GM19099 (cell line): ENCODE measurements around the gene ZFP57.

Source experiments
- POLR2A ChIP-seq: IDR thresholded peaks from 3 replicates; pipeline ENCODE4 v1.6.1; 2011; ENCODE audit warnings: low read depth; ENCODE audit not compliant: insufficient read length; ENCODE audit errors: extremely low read depth

The ZFP57 gene

DNA sequence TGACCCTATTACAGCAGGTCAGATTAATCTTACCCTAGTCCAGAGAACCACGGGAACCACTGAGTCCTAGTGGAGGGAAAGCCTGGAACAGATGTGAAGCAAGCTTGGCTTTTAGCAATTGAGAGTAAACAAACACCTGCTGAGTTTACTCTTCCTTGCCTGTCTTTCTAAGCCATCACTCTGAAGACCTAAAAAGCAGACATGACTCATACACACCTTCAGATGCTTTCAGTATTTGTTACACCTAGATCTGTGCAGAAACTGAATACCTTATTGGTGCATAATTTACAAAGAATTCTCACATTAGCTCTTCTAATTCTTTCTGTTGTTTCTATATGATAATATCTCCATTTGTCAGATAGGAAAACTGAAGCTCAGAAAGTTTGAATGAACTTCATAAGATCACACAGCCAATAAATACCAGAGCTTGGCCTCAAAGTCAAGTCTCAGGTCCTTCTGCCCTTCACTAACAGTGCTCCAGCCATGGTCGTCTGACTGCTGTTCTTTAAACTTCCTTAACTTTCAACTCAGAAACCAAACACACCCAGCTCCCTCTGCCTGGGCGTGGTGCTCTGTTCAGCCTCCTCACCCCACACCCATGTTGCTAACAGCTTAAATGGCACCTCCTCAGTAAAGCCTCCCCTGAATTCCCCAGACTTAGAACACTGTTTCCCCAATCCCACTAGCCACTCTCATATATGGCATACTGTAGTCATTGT, 39.4 kb downstream of the ZFP57 start:
- no peak for TF ChIP-seq POLR2A

DNA sequence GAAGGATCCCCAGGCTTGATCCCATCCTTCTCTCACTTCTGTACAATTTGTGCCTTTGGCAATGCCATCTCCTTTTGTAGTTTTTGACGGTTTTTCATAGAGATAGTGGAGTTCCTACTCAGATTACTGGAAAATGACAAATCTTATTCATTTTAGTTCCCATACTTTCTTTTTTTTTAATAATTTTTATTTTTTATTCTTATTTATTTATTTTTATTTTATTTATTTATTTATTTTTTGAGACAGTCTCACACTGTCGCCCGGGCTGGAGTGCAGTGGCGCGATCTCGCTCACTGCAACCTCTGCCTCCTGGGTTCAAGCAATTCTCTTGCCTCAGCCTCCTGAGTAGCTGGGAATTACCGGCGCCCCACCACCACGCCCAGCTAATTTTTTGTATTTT, 43.7 kb downstream of the ZFP57 start:
- TF ChIP-seq POLR2A: no peak

DNA sequence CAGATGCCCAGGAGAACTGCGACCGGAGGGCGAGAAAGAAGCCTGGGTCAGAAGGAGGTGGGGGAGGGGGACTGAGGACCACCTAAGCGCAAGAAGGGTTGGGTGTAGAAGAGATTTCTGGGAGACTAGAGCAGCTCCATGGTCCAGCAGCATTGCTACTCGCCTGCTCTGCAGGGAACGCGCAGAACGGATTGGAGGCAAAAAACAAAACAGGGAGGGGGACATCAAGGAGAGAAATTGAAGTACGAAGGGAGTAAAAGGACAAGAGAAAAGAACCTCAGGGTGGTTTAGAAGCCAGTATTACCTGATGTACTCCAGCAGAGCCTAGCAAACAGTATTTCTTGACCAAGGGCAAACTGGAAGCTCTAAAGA, 47.4 kb downstream of the ZFP57 start:
- TF ChIP-seq POLR2A: no peak

DNA sequence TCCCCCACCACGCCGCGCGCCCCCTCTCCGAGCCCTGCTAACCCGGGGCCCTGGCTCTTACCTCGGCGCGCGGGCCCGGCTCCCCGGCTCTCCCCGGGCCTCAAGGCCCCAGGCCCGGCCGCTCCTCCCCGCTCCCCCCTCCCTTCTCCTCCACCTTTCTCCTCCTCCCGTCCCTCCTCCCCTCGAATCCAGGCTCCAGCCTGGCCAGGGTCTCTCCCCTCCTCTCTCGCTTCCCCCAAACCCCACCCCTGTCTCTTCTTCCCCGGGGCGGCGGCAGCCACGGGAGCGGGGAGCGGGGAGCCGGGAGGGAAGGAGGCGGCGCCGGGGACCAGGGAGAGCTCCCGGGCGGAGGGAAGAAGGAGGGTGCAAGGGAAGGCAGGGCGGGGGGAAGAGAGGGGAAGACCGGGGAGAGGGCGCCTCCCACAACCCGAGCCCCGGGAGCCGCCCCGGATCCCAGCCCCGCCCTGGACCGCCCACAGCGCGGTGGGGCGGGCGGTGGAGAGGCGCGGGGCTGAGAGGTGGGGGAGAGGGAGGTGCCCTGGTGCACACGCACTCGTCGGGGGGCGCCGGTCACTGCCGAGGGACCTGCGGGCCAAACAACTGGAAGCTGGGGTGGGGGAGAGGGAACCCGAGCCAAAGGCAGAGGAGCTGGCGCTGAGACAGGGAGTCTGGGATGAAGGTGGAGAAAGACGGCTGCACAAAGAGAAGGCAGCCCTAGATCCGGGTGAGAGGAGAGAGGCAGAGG, 48.0 kb downstream of the ZFP57 start, which contains the start of gene GABBR1:
GABBR1 (minus strand) TSS at position 395 of the 745 bp plus-strand sequence. CDS start 798 bp downstream, outside the sequence.
- TF ChIP-seq POLR2A: peak; percentile 24

DNA sequence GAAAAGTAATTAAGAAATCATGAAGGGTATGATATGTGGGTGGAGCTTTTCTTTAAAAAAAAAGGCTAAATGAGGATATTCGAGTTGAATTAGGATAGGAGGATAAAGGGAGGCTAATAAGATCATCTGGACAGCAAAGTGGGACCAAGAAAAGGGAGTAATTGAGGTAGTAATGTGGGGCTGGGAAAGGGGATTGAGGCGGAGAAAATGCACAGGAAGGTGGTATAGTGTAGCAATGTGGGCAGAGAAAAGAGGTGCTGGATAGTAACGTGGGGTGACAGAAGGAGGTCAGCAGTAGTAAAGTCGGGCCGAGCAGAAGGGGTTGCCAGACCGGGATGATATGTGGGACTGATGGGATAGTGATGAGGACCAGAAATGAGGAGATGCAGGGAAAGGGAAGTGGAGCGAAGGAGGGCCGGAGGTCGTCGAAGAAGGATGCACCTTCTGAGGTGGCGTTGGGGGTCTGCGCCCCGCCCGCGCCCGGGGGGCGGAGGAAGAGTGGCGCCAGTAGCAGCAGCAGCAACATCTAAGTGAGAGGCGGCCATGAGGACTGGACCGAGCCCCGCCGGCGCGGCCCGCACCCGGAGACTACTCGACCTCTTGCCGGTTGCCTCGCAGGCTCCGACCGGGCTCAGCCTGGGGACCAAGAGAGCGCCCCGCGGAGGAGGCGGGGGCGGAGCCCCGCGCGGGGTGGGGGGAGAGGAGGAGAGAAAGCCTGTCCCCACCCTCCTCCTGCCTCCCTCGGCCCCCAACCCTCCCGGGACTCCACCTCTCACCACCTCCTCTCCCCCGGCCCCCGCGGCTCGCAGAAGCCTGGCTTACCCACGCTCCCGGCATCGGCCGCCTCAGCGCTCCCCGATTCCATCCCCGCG, 48.9 kb downstream of the ZFP57 start:
- no peak for TF ChIP-seq POLR2A

DNA sequence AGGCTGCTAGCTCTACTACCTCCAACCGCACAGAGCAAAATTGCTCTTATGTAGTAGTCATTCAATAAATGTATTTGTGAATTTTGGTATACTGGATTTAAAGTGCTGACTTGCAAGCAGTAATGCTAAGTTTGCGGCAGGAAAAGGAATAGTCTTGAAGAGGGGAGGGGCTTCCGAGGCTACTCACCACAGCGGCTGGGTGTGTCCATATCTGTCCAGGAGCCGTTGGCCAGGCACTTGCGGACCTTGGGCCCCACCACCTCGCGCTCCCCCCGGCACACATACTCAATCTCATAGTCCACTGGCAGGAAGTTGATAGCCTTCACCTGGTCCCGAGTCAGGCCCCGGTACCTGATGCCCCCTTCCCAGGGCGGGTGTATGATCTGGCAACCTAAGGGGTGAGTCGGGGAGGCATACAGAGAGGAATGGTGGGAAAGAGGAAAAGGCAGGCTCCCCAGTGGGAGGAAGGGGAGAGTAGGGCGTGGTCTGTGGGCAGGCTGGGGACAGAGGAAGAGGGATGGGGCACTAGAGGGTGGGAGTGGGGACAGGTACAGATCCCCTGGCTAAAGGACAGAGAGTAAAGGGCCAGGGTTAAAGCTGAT, 49.6 kb downstream of the ZFP57 start:
- TF ChIP-seq POLR2A: no peak

DNA sequence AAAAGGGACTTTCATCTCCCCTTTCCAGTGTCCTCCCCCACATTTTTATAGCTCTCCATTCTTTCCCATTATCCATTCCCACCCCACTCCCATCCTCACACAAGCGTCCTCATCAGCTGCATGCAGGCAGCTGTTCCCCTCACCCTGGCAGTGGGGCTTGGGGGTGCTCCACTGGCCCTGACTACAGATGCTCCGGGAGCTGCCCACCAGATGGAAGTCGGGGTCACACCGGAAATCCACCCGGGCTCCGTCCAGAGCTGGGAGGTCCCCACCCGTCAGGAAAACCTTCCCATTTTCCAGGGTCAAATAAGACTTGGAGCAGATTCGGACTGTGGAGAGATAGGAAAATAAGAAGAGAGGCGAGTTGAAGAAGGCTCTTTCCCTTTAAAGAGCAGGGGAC, 50.6 kb downstream of the ZFP57 start:
- no peak for TF ChIP-seq POLR2A

DNA sequence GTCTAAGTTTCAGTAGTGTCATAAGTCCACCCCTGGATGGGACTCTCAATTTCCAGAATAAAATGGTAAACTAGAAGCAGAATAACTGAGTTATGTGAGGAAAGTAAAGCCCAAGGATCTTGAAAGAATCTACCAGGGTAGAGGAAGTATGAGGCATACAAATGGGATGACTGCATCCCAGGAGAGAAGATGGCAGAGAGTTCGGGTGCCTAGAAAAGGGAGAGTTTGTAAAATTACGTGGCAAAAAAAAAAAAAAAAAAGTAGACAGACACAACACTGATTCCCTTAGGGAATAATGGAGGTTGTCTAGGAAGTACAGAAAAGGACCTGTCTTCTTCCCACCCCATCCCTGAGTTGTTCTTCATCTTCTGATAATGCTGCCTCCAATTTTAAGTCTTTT, 51.4 kb downstream of the ZFP57 start:
- TF ChIP-seq POLR2A: no peak

DNA sequence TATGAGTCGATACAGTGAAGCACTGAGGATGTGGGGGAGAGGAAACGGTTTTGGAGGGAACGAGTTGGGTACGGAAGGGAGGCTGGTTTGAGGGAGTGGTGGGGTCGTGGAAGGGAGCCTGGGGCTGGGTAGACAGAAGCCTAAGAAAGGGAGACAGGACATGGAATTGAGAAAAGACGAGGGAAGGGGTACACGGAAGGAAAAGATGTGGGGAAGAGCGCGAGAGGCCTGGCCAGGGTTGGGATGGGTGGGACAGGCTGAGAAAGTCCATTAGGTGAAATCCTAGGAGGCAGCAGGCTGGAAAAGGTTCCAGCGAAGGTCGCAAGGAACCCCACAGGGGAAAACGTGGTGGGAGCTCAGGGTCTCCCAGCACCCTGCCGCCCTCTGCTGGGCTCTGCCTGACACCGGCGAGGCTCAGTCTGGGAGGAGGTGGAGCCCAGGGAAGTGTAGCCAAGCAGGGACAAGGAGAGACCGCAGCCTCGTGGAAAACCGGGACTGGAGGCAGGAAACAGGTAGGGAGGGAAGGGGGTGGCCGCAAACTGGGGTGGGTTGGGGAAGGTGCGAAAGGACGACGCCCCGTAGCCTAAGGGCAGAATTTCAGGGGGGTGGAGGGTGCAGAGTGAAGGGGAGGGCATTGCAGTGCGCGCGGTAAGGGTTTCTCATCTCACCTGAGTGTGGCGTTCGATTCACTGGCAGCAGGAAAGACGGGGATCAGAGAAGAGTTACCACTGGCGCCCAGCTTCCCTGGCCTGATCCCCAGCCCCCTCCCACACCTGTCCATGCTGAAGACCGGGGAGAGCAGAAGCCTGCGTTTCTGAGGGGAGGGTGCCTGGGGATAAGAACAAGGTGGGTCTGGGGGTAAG, 52.3 kb downstream of the ZFP57 start:
- no peak for TF ChIP-seq POLR2A

DNA sequence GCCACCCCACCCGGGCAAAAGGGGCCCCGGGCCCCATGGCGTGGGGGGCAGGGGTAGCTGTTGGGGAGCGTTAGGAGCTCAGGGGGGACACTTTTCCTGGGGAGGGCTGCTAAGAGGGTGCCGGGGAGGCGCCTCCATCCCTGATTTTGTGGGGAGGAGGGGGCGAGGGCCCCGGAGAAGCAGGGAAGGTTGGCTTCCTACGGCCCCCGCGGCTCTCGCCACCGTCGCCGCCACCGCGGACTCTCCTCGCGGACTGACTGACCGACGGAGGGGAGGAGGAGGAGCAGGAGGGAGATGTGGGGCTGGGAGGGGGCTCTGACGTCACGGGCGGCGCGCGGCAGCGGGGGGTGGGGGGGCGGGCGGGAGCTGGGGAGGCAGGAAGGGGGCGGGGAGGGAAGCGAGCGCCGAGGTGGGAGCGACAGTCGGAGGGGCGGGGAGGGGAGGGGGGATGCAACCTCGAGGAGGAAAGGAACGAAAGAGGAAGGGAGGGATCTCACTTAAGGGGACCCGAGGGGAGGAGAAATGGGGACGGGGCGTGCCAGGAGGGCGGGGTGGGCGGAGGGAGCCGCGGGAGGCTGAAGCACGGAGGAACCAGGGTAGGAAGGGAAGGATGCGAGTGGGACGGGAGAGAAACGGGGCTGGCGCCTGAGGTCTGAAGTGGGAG, 53.1 kb downstream of the ZFP57 start:
- no peak for TF ChIP-seq POLR2A

DNA sequence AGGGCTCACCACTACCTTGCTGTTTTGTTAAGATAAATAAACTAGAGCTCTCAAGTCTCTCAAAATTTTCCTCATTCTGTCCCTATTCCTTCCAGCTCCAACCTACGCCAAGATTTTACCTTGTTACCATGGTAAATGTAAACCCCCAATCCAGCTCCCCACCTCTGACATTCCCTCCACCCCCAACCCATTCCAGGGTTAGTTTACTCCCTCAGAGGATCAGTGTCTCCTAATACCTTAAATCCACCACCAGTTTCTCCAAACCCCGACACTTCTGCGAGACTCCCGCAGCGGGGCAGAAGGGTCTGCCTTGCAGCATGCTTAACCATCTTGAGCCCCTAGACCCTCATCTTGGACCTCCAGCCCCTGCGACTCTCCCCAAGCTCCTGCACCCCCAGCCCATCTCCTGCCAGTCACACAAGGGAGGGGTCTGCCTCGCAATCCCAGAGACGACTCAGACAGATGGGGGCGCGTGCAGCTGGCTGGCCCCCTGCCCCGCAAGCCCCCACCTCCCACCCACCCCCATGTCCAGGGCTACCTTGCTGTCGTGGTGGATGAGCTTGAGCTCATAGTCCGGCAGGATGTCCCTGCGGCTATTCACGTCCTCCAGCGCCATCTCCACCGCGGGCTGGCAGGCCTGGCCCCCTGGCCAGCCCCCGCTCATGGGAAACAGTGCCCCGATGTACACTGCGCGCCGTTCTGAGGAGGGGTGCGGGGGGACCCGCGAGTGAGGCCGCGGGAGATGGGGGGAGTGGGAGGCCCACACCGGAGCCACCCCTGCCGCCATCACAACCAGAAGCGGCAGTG, 53.8 kb downstream of the ZFP57 start:
- no peak for TF ChIP-seq POLR2A

DNA sequence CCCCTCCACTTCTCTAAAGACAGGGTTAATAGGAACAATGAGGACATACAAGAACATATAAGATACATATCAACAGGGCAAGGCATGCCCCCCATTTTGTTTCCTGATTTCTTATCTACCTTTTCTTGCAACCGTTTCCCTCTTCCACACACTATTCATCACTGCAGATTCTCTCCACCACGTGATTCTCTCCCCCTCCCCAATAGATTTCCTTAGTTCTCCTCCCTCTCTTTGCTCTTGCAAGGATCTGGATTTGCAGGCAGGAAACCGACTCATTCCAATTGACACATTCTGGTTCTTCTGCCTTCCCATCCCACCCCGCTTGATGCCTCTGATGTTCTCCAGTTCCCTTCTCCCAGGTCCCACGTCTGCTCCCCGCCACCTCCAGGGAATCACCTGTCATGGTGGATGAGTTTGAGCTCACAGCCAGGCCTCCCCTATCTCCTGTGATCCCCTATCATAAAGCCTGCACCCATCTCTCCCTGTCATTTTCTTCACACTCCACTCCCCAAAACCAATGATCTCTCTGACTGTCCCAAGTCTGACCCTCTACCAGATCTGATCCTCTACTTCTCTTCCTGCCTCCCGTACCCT, 55.5 kb downstream of the ZFP57 start:
- TF ChIP-seq POLR2A: no peak
